Activated CD8-positive, alpha-beta memory T cell treated with anti-CD3 and anti-CD28 coated beads for 48 hours (primary cell): ENCODE data around the gene SLC9A1.

Experiments used
- DNase-seq, 3 experiments: peaks; one replicate each; pipeline ENCODE4 v3.0.0-alpha.2; 2020; ENCODE audit warnings: low read depth in 2 of 3, low spot score in 2 of 3

The SLC9A1 gene

GRCh38 chr1:27077968-27078367 is 77.0 kb downstream of the SLC9A1 start:
- DNase-seq, result no peak

- DNase-seq, result no peak
Observed at GRCh38 chr1:27076803-27077202, 78.1 kb downstream of the SLC9A1 start.

- no peak for DNase-seq
Observed at GRCh38 chr1:27074175-27074780, 80.6 kb downstream of the SLC9A1 start.

- no peak for DNase-seq
Observed at GRCh38 chr1:27071049-27071416, 83.9 kb downstream of the SLC9A1 start.

- DNase-seq, result no peak
Observed at GRCh38 chr1:27070390-27071048, 84.4 kb downstream of the SLC9A1 start.

- DNase-seq, result no peak
Observed at GRCh38 chr1:27068922-27069321, 86.0 kb downstream of the SLC9A1 start.

GRCh38 chr1:27065999-27066630 is 88.8 kb downstream of the SLC9A1 start:
- DNase-seq, result no peak

GRCh38 chr1:27060891-27061290 is 94.0 kb downstream of the SLC9A1 start:
- DNase-seq, result no peak

GRCh38 chr1:27058966-27059669 is 95.8 kb downstream of the SLC9A1 start:
- no peak for DNase-seq

GRCh38 chr1:27057801-27058625 is 96.9 kb downstream of the SLC9A1 start:
- no peak for DNase-seq

GRCh38 chr1:27057389-27057788 is 97.5 kb downstream of the SLC9A1 start:
- no peak for DNase-seq

- no peak for DNase-seq
Observed at GRCh38 chr1:27053977-27054753, 100.8 kb downstream of the SLC9A1 start.

GRCh38 chr1:27052527-27052926 is 102.4 kb downstream of the SLC9A1 start:
- no peak for DNase-seq

- DNase-seq, result no peak
Observed at GRCh38 chr1:27049607-27050006, 105.3 kb downstream of the SLC9A1 start.

GRCh38 chr1:27049100-27049499 is 105.8 kb downstream of the SLC9A1 start:
- DNase-seq, result no peak
